Heart left ventricle (tissue), 16 donors: ENCODE results near the gene AQP3. TPM values are rescaled to one million over a fixed set of nuclear protein-coding genes. Genes with fewer than 3 reads are reported as not detected.
"Not testable (repeated sequence)": the region's sequence is repeated elsewhere in the genome, so short reads cannot be mapped to it uniquely, and the experiment has no call there.

Experiments used
- ATAC-seq, 4 donors: fragments of 200-7000 bp; cut with Tn5 transposase; one replicate each; pipeline ENCODE4 v1.9.1; 2020 to 2022; ENCODE audit warnings: moderate library complexity in 4 of 4, mild to moderate bottlenecking in 3 of 4, moderate number of reproducible peaks in 1 of 4
- DNase-seq, 5 donors: peaks; one replicate each; pipeline ENCODE4 v3.0.0-alpha.2; 2020
- H3K27ac ChIP-seq, 12 donors: fragments of 200-600 bp; sonication (generic) in 4 of 12; one replicate each; pipeline versions ENCODE4 v1.5.0 to v1.8.0; 2016 to 2022; ENCODE audit warnings: mild to moderate bottlenecking in 2 of 12
- H3K27me3 ChIP-seq, 9 donors: fragments of 200-600 bp; sonication (generic) in 2 of 9; one replicate each; pipeline versions ENCODE4 v1.5.1 to v1.8.0; 2016 to 2022; ENCODE audit warnings: mild to moderate bottlenecking in 3 of 9
- H3K36me3 ChIP-seq, 9 donors: fragments of 200-600 bp; sonication (generic) in 2 of 9; one replicate each; pipeline versions ENCODE4 v1.5.0 to v1.8.0; 2018 to 2022; ENCODE audit warnings: mild to moderate bottlenecking in 2 of 9
- H3K4me1 ChIP-seq, 12 donors: fragments of 200-600 bp; sonication (generic) in 4 of 12; one replicate each; pipeline versions ENCODE4 v1.5.0 to v1.8.0; 2016 to 2022; ENCODE audit warnings: mild to moderate bottlenecking in 3 of 12
- H3K4me3 ChIP-seq, 12 donors: fragments of 200-600 bp; sonication (generic) in 4 of 12; one replicate each; pipeline versions ENCODE4 v1.5.0 to v1.8.0; 2017 to 2022; ENCODE audit warnings: mild to moderate bottlenecking in 9 of 12, moderate library complexity in 4 of 12
- H3K9me3 ChIP-seq, 12 donors: fragments of 200-600 bp; sonication (generic) in 4 of 12; one replicate each; pipeline versions ENCODE4 v1.5.0 to v1.8.0; 2016 to 2022; ENCODE audit warnings: mild to moderate bottlenecking in 1 of 12
- CTCF ChIP-seq, 12 donors: fragments of 200-600 bp; sonication (generic) in 4 of 12; IDR thresholded peaks; one replicate each; pipeline versions ENCODE4 v1.5.0 to v1.8.0; 2018 to 2022; ENCODE audit warnings: antibody characterized with exemption in 12 of 12, mild to moderate bottlenecking in 5 of 12
- POLR2A ChIP-seq, 2 donors: fragments of 450-650 bp; IDR thresholded peaks; one replicate each; pipeline ENCODE4 v1.6.1; 2017; ENCODE audit warnings: antibody characterized with exemption in 2 of 2, mild to moderate bottlenecking in 2 of 2, moderate library complexity in 2 of 2
- WGBS, 4 donors: extraction: QIAGEN DNeasy Blood & Tissue Kit in 2 of 4; methylation state at CpG; one replicate each; pipeline versions ENCODE4 v1.1.5 to v1.1.7; 2013 to 2018; 5-methylcytosine and 5-hydroxymethylcytosine counted together
- intact Hi-C, 10 donors: fragments of 100-400 bp; cut with DNase I; formaldehyde crosslinking; loops; one replicate each; pipeline versions ENCODE4 v1.11.1 to v1.14.2; 2022
- polyA plus RNA-seq, 2 donors: library from polyadenylated mRNA; stranded (reverse); fragments of 200-250 nt; gene quantifications; one replicate each; pipeline ENCODE4 v1.2.3, GENCODE V29; 2013
- total RNA-seq, 9 donors: library from RNA; depleted of rRNA in 2 of 9; stranded (reverse); fragments of >200 nt in 2 of 9; fragmentation: NEBNext Ultra II Directional in 3 of 9; extraction: Animal tissue kit (Norgen Biotek cat#: 25700) in 3 of 9; gene quantifications; one replicate each; pipeline versions ENCODE4 v1.1.0 to v1.2.4, GENCODE V29; 2016 to 2023
- donor health status: ischemic (EF 13 %, LVEDD 7.1; RV severe dilation, severe dysfunction).
- donor health status: healthy with polysubstance abuse.
- donor health status: DM: no; HTN: yes; CAD: no.
- donor health status: DM: no; HTN: no; CAD: no.
- donor health status: ischemic (EF 25% LVEDD 6.9; RV normal size, moderate dysfunction).
- donor health status: ischemic (EF 25% LVEDD 5.7; RV mildly dilated, moderate dysfunction).
- donor health status: healthy.
- donor health status: DM: yes; HTN: yes; CAD: no.
- donor health status: ischemic (EF 35%, LVEDD 5.7; RV mildly dilated, moderate dysfunction).
- donor health status: nonischemic (EF 11% LVEDD 7.7; RV severe dilation, severe dysfunction).
- donor health status: DM: yes; HTN: yes; CAD: no.
- donor health status: PGD.
- donor health status: ischemic (EF 29% LVEDD 5.4; RV normal size, mild dysfunction).
- donor health status: nonischemic (EF 23%, LVEDD 6.1; RV moderate dilation, normal function).

AQP3 gene
- total and polyA plus RNA-seq, 11 donors = 6.0 to 116 (median 13.3) TPM

- Histone ChIP-seq H3K9me3 (no peaks in the 10 kb centered on the region), H3K27ac (no peak overlapping the region), H3K4me3 (no peak overlapping the region), H3K27me3 (no peaks in the 10 kb centered on the region), H3K4me1 (no peaks in the 10 kb centered on the region), H3K36me3 (peaks cover 0 to 54% (median 44%) of the 10 kb centered on the region in 9 donors)
- ATAC-seq (no peak), DNase-seq (no peak)
- intact Hi-C loops = loop anchor here in 4 of 10 donors (5.0 to 10.0 kb wide), 5 partner anchors 44 to 176 kb away; no protein-coding TSS in a partner anchor
- TF ChIP-seq CTCF (IDR thresholded peaks at IDR 0.05) (no peak), POLR2A (IDR thresholded peaks at IDR 0.05) (no peak)
- 88 to 92% (median 91%) methylated on average over 10 of the region's 10 CpGs for WGBS, 4 donors
These were observed 13.5 kb upstream of the AQP3 start for GRCh38 chr9:33460854-33461253.

- 76 to 82% (median 81%) methylated on average over 3 of the region's 3 CpGs for WGBS, 4 donors
- Histone ChIP-seq H3K27me3 (no peaks in the 10 kb centered on the region), H3K4me3 (no peak overlapping the region), H3K27ac (no peak overlapping the region), H3K4me1 (no peaks in the 10 kb centered on the region), H3K36me3 (peaks cover 0 to 37% (median 27%) of the 10 kb centered on the region in 9 donors), H3K9me3 (no peaks in the 10 kb centered on the region)
- intact Hi-C loops = loop anchor here in 2 of 10 donors (10.0 kb wide), 2 partner anchors 54 to 174 kb away; partner anchors contain the start of gene AQP7 (in 1 of the 2)
- DNase-seq (no peak), ATAC-seq (no peak)
- TF ChIP-seq POLR2A (IDR thresholded peaks at IDR 0.05) = no peak
These were observed 11.7 kb upstream of the AQP3 start for GRCh38 chr9:33459115-33459514.

- no peak for DNase-seq
- Histone ChIP-seq H3K4me1 (no peaks in the 10 kb centered on the region), H3K9me3 (no peaks in the 10 kb centered on the region), H3K27me3 (no peaks in the 10 kb centered on the region), H3K4me3 (no peak overlapping the region), H3K36me3 (peaks cover 0 to 30% (median 20%) of the 10 kb centered on the region in 9 donors), H3K27ac (no peak overlapping the region)
- TF ChIP-seq POLR2A (IDR thresholded peaks at IDR 0.05) (no peak), CTCF (IDR thresholded peaks at IDR 0.05) (no peak)
- no peak for ATAC-seq
- intact Hi-C loops = loop anchor here in 2 of 10 donors (10.0 kb wide), 2 partner anchors 54 to 174 kb away; partner anchors contain the start of gene AQP7 (in 1 of the 2)
- 57 to 79% (median 60%) methylated on average over 4 of the region's 4 CpGs for WGBS, 4 donors
These were observed 11.1 kb upstream of the AQP3 start for GRCh38 chr9:33458444-33458843.

GRCh38 chr9:33455945-33456344 is 8.6 kb upstream of the AQP3 start:
- TF ChIP-seq CTCF (IDR thresholded peaks at IDR 0.05) (no peak), POLR2A (IDR thresholded peaks at IDR 0.05) (no peak)
- intact Hi-C loops = loop anchor here in 2 of 10 donors (10.0 kb wide), 2 partner anchors 51 to 171 kb away; partner anchors contain the start of gene AQP7 (in 1 of the 2)
- ATAC-seq (no peak), DNase-seq (no peak)
- Histone ChIP-seq H3K4me1 (peaks cover 0 to 6% (median 0%) of the 10 kb centered on the region in 12 donors), H3K27ac (no peak overlapping the region), H3K27me3 (no peaks in the 10 kb centered on the region), H3K9me3 (no peaks in the 10 kb centered on the region), H3K36me3 (peaks cover 0 to 5% (median 0%) of the 10 kb centered on the region in 9 donors), H3K4me3 (no peak overlapping the region)
- WGBS, 4 donors = 78 to 85% (median 81%) methylated on average over 7 of the region's 7 CpGs

- H3K9me3 ChIP-seq, H3K27me3 ChIP-seq, H3K27ac ChIP-seq, ATAC-seq, H3K36me3 ChIP-seq, DNase-seq, H3K4me3 ChIP-seq, H3K4me1 ChIP-seq: not testable (repeated sequence)
- WGBS, 4 donors = 89 to 98% (median 95%) methylated on average over 8 of the region's 8 CpGs
- intact Hi-C loops = loop anchor here in 2 of 10 donors (10.0 kb wide), 2 partner anchors 51 to 171 kb away; partner anchors contain the start of gene AQP7 (in 1 of the 2)
These were observed 8.1 kb upstream of the AQP3 start for GRCh38 chr9:33455456-33455855.

GRCh38 chr9:33454661-33455026 is 7.3 kb upstream of the AQP3 start:
- H3K4me1 ChIP-seq, H3K27me3 ChIP-seq, DNase-seq, H3K9me3 ChIP-seq, H3K4me3 ChIP-seq, H3K36me3 ChIP-seq, H3K27ac ChIP-seq, ATAC-seq: not testable (repeated sequence)
- 73 to 93% (median 85%) methylated on average over 5 of the region's 5 CpGs for WGBS, 4 donors
- intact Hi-C loops = loop anchor here in 3 of 10 donors (5.0 to 10.0 kb wide), 3 partner anchors 42 to 170 kb away; partner anchors contain the start of gene AQP7 (in 1 of the 3)
